IMR-90 (cell line): ENCODE measurements around the gene EIF3I. TPM values are rescaled to one million over a fixed set of nuclear protein-coding genes. Genes with fewer than 3 reads are reported as not detected.
A peak's percentile ranks its signal among the peaks of the same experiment; 100 is the strongest.

Experiments used
- ATAC-seq: fragments of 200-7000 bp; cut with Tn5 transposase; 2 replicates; pipeline ENCODE4 v1.9.1; 2020; ENCODE audit warnings: low read depth, mild to moderate bottlenecking, moderate library complexity
- BruUV-seq: library from RNA; stranded (reverse); fragments of 400-500 nt; replicated peaks from 2 replicates; lab custom pipeline; 2021; lab: Mats Ljungman, UMichigan
- CTCF ChIA-PET: fragments of 300-600 bp; formaldehyde crosslinking; extraction: SDS; loops from one replicate; lab custom pipeline; 2021; ENCODE audit warnings: antibody characterized with exemption; lab: Yijun Ruan, JAX
- POLR2A ChIA-PET: fragments of 300-600 bp; sonication (Branson Sonifier 250); formaldehyde crosslinking; loops from one replicate; lab custom pipeline; 2022; ENCODE audit warnings: antibody characterized with exemption; ENCODE audit not compliant: unreplicated experiment; lab: Charles Lee
- DNase-seq: peaks from one replicate; pipeline ENCODE4 v3.0.0; 2013
- H2AFZ ChIP-seq: replicated peaks from 2 replicates; pipeline ENCODE3; 2013; ENCODE audit warnings: low read length, mild to moderate bottlenecking; ENCODE audit not compliant: poor library complexity
- H2AK5ac ChIP-seq: 2 replicates; pipeline ENCODE4 v1.6.1; 2013; ENCODE audit warnings: low read depth, low read length, inconsistent platforms
- H2AK9ac ChIP-seq: replicated peaks from 2 replicates; pipeline ENCODE3; 2013; ENCODE audit warnings: mild to moderate bottlenecking, low read depth, low read length, moderate library complexity; ENCODE audit not compliant: poor library complexity
- H2BK120ac ChIP-seq: 2 replicates; pipeline ENCODE4 v1.6.1; 2013; ENCODE audit warnings: low read depth, low read length, inconsistent platforms
- H2BK15ac ChIP-seq: 3 replicates; pipeline ENCODE4 v1.6.1; 2013; ENCODE audit warnings: low read depth, low read length, inconsistent platforms
- H2BK20ac ChIP-seq: 2 replicates; pipeline ENCODE4 v1.6.1; 2013; ENCODE audit warnings: low read depth, mild to moderate bottlenecking, inconsistent platforms, low read length, moderate library complexity
- H2BK5ac ChIP-seq: 2 replicates; pipeline ENCODE4 v1.6.1; 2013; ENCODE audit warnings: mild to moderate bottlenecking, low read depth, low read length, inconsistent platforms; ENCODE audit not compliant: poor library complexity, severe bottlenecking
- H3K14ac ChIP-seq: replicated peaks from 2 replicates; pipeline ENCODE4 v1.6.1; 2013; ENCODE audit warnings: low read depth, low read length, inconsistent platforms
- H3K18ac ChIP-seq: 2 replicates; pipeline ENCODE4 v1.6.1; 2013; ENCODE audit warnings: low read depth, low read length, control low read depth
- H3K23ac ChIP-seq: 2 replicates; pipeline ENCODE4 v1.6.1; 2013; ENCODE audit warnings: low read depth, low read length, inconsistent platforms
- H3K27ac ChIP-seq: 2 replicates; pipeline ENCODE4 v1.5.1; 2013; ENCODE audit warnings: mild to moderate bottlenecking, control low read depth, low read length; ENCODE audit not compliant: insufficient read depth
- H3K27me3 ChIP-seq: 2 replicates; pipeline ENCODE4 v1.6.1; 2013; ENCODE audit warnings: low read length; ENCODE audit not compliant: control insufficient read depth, insufficient read depth
- H3K36me3 ChIP-seq: 2 replicates; pipeline ENCODE4 v1.6.1; 2013; ENCODE audit warnings: low read length, mixed read lengths; ENCODE audit not compliant: control insufficient read depth, insufficient read depth
- H3K4ac ChIP-seq: 2 replicates; pipeline ENCODE4 v1.6.1; 2013; ENCODE audit warnings: low read depth, low read length, inconsistent platforms
- H3K4me1 ChIP-seq: 2 replicates; pipeline ENCODE4 v1.6.1; 2013; ENCODE audit warnings: low read length, mixed read lengths; ENCODE audit not compliant: control insufficient read depth, insufficient read depth
- H3K4me2 ChIP-seq: 2 replicates; pipeline ENCODE4 v1.6.1; 2013; ENCODE audit warnings: low read depth, mild to moderate bottlenecking, control low read depth, low read length, moderate library complexity
- H3K4me3 ChIP-seq: 2 replicates; pipeline ENCODE4 v1.5.1; 2013; ENCODE audit warnings: low read depth, mild to moderate bottlenecking, control low read depth, low read length, moderate library complexity; ENCODE audit not compliant: insufficient read depth
- H3K56ac ChIP-seq: 2 replicates; pipeline ENCODE4 v1.6.1; 2013; ENCODE audit warnings: low read length, inconsistent platforms; ENCODE audit not compliant: insufficient read depth; ENCODE audit errors: extremely low read depth
- H3K79me1 ChIP-seq, 2 experiments: 2 replicates each; pipeline ENCODE4 v1.6.1; 2013; ENCODE audit warnings: low read length in 2 of 2, inconsistent platforms in 1 of 2, low read depth in 1 of 2
- H3K9ac ChIP-seq: 2 replicates; pipeline ENCODE4 v1.6.1; 2013; ENCODE audit warnings: low read depth, low read length, control low read depth
- H3K9me1 ChIP-seq: 2 replicates; pipeline ENCODE4 v1.6.1; 2013; ENCODE audit warnings: low read length, inconsistent platforms; ENCODE audit not compliant: insufficient read depth
- H3K9me3 ChIP-seq: 2 replicates; pipeline ENCODE4 v1.6.1; 2013; ENCODE audit warnings: low read length; ENCODE audit not compliant: control insufficient read depth, insufficient read depth
- H4K20me1 ChIP-seq: 2 replicates; pipeline ENCODE4 v1.6.1; 2013; ENCODE audit warnings: low read length, inconsistent platforms; ENCODE audit not compliant: insufficient read depth
- H4K5ac ChIP-seq: 2 replicates; pipeline ENCODE4 v1.6.1; 2013; ENCODE audit warnings: mild to moderate bottlenecking, low read depth, low read length, control low read depth
- H4K8ac ChIP-seq, 2 experiments: 2 replicates each; pipeline ENCODE4 v1.6.1; 2013; ENCODE audit warnings: low read depth in 2 of 2, low read length in 2 of 2, control low read depth in 1 of 2, inconsistent platforms in 1 of 2
- H4K91ac ChIP-seq: 2 replicates; pipeline ENCODE4 v1.6.1; 2013; ENCODE audit warnings: low read depth, low read length, inconsistent platforms; ENCODE audit not compliant: insufficient read depth
- BHLHE40 ChIP-seq: fragments of 150-350 bp; IDR thresholded peaks from 2 replicates; pipeline ENCODE4 v1.6.1; 2016; ENCODE audit warnings: mild to moderate bottlenecking, low read depth, low read length
- CEBPB ChIP-seq: IDR thresholded peaks from 2 replicates; pipeline ENCODE4 v1.6.1; 2012; ENCODE audit warnings: low read depth, low read length, improper control_type of control experiment
- CHD1 ChIP-seq: IDR thresholded peaks from 2 replicates; pipeline ENCODE4 v1.6.1; 2012; ENCODE audit warnings: low read depth, low read length, improper control_type of control experiment
- FOS ChIP-seq: fragments of 150-350 bp; IDR thresholded peaks from 2 replicates; pipeline ENCODE4 v1.6.1; 2016; ENCODE audit warnings: low read depth, low read length
- MAFK ChIP-seq: IDR thresholded peaks from 2 replicates; pipeline ENCODE4 v1.6.1; 2012; ENCODE audit warnings: low read depth, low read length, improper control_type of control experiment
- MAZ ChIP-seq: IDR thresholded peaks from 2 replicates; pipeline ENCODE4 v1.6.1; 2012; ENCODE audit warnings: low read depth, mild to moderate bottlenecking, low read length, improper control_type of control experiment, moderate library complexity, borderline replicate concordance
- NFE2L2 ChIP-seq: fragments of 150-350 bp; IDR thresholded peaks from 2 replicates; pipeline ENCODE4 v1.6.1; 2016; ENCODE audit warnings: low read depth, mild to moderate bottlenecking, low read length
- POLR2A ChIP-seq: IDR thresholded peaks from 2 replicates; pipeline ENCODE4 v1.6.1; 2012; ENCODE audit warnings: mild to moderate bottlenecking, low read depth, low read length
- RCOR1 ChIP-seq: IDR thresholded peaks from 2 replicates; pipeline ENCODE4 v1.6.1; 2012; ENCODE audit warnings: mild to moderate bottlenecking, low read length, improper control_type of control experiment; ENCODE audit not compliant: insufficient replicate concordance
- RFX5 ChIP-seq: IDR thresholded peaks from 2 replicates; pipeline ENCODE4 v1.8.0; 2012; ENCODE audit warnings: low read depth, mild to moderate bottlenecking, low read length, moderate library complexity
- SMC3 ChIP-seq: fragments of 150-350 bp; IDR thresholded peaks from 2 replicates; pipeline ENCODE4 v1.6.1; 2016; ENCODE audit warnings: low read depth, mild to moderate bottlenecking, antibody characterized with exemption, low read length, moderate library complexity
- WGBS, 2 experiments: methylation state at CpG; one replicate each; pipeline versions ENCODE4 v1.1.5 to v1.1.7; 2013; ENCODE audit warnings: missing lambda C conversion rate in 2 of 2; ENCODE audit not compliant: insufficient read length in 1 of 2; ENCODE audit errors: extremely low coverage in 2 of 2; 5-methylcytosine and 5-hydroxymethylcytosine counted together
- dilution Hi-C: fragments of 300-500 bp; cut with HindIII; formaldehyde crosslinking; loops from one replicate; pipeline ENCODE4 v1.14.3; 2018; ENCODE audit warnings: low sequenced_read_pairs; ENCODE audit not compliant: unreplicated experiment
- in situ Hi-C: fragments of 300-500 bp; cut with MboI; formaldehyde crosslinking; loops from 3 replicates; pipeline ENCODE4 v1.14.3; 2019; ENCODE audit warnings: low sequenced_read_pairs, inconsistent platforms, mixed read lengths
- intact Hi-C: fragments of 100-400 bp; cut with micrococcal nuclease; formaldehyde crosslinking; loops from 2 replicates; pipeline ENCODE4 v1.10.0; 2022
- polyA plus RNA-seq, 3 experiments: library from polyadenylated mRNA; depleted of rRNA; stranded (reverse); fragments of >200 nt; gene quantifications; 2 replicates each; pipeline ENCODE4 v1.2.3, GENCODE V29; 2012; ENCODE audit warnings: low replicate concordance in 1 of 3
- total RNA-seq: library from RNA; depleted of rRNA; stranded (reverse); fragments of >200 nt; gene quantifications from 2 replicates; pipeline ENCODE4 v1.2.3, GENCODE V29; 2012
- TF ChIP-seq, protein P1 (sequence below): fragments of 150-350 bp; IDR thresholded peaks from 2 replicates; pipeline ENCODE4 v1.6.1; 2017; ENCODE audit warnings: mild to moderate bottlenecking, antibody characterized with exemption, low read length, low read depth

The EIF3I gene
- total and polyA plus RNA-seq, 2 of the 4 experiments (the other 2 are of a cell fraction), result 469 to 716 TPM

DNA sequence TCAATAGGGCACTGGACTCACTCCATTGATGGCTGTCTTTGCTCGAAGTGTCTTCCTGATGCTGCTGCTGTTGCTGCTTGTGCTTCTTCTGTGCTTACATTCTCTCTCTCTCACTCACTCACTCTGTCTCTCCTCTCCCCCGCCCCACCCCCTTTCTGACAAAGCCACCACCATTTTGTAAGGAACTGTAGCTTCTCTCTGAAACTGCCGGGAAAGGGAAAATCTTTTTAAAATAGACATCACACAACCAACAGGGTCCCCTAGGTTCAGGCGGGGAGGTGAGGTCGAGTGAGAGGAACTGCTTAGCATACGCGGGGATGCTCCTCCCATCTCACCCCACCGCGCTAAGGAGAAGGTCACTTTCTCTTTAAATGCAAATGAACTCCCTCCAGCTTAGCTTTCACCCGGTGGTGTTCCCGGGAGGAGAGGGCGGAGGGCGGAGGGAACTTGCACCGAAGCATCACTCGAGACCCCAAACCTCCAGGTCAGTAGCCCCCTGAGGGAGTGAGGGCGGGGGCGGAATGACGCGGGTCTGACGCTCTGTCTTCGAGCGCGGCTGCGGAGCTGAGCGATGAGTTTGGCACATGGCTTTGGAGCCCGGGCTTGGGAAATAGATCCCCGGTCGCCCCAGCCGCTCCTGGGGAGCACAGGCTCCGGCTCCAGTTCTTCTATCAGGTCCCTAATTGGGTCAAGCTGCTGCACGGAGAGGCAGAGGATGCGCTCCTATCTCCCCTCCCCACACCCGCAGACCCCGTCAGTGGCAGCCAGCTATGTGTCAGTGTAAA is 21.8 kb upstream of the EIF3I start, which contains the start of gene CCDC28B (continued):
- TF ChIP-seq MAZ (peak; percentile 76), RFX5 (no peak), FOS (no peak)

DNA sequence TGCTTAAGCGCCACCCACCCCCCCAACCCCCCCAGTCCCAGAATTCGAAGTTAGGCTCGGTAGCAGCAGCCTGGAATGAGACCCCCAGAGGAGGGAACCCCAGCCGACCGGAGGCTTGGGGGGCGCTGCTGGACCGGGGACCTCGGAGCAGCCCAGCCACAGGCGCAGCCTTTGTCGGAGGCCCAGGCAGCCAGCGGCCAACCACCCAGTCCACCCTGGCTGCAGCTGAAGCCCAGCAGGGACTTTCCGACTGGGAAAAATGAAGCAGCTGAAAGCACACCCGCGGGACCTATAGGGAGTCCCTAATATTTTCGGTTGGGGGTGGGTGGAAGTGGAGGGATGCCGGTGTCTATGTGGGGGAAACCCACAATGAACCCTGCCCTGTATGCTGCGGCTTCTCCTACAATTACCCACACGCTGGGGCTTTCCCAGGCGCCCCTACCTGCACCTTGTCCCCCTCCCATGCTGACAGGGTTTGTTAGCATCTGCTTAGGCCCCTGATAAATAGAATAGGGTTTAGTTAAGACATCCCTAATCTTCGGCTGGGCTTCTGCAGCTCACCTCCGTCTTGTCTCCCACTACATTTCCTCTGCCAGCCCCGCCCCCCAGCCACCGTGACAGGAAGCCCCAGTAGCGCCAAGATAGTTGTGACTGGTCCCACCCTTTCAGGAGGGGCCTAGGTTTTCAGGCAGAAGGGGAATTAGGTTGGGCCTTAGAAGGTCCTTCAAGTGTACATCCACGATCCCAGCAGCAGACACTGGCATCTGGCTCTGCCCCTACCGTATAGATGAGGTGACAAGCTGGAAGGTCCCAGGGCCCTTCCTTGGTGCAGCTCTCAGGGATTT is 21.0 kb upstream of the EIF3I start:
- H4K5ac ChIP-seq, result peak overlapping the region; percentile 65
- H3K9me3 ChIP-seq, result no peaks in the 10 kb centered on the region
- ChIA-PET POLR2A (no interaction called here), CTCF (interaction anchor here (0.6 to 1.1 kb wide), 3 partner anchors 9 to 92 kb away, joined by 3 to 4 read pairs (median 3); no protein-coding TSS in a partner anchor)
- peak overlapping the region; percentile 75 for H3K14ac ChIP-seq
- intact Hi-C loops (no loop called here), dilution Hi-C loops (no loop called here), in situ Hi-C loops (no loop called here)
- DNase-seq (peak; percentile 67), ATAC-seq (peak; percentile 49)
- peak overlapping the region; percentile 84 for H4K91ac ChIP-seq
- H2AK5ac ChIP-seq, result peak overlapping the region; percentile 74
- no peak overlapping the region for H2BK20ac ChIP-seq
- peak overlapping the region; percentile 23; the same call in 1 of the 2 replicates for H2BK120ac ChIP-seq
- H2AK9ac ChIP-seq, result peak overlapping the region; percentile 90
- H3K56ac ChIP-seq, result 0 out of 2 replicates have a peak overlapping the region, but pooled peaks have one; percentile 91
- peak overlapping the region; percentile 63 for H3K4me3 ChIP-seq
- H3K79me1 ChIP-seq, result peaks cover 5 to 51% of the 10 kb centered on the region in 2 experiments
- H3K18ac ChIP-seq, result peak overlapping the region; percentile 40; the same call in 1 of the 2 replicates
- H2BK5ac ChIP-seq, result peak overlapping the region; percentile 80
- H3K23ac ChIP-seq, result peak overlapping the region; percentile 33
- H3K9me1 ChIP-seq, result peaks cover 14% of the 10 kb centered on the region; the same call in 1 of the 2 replicates
- peak overlapping the region; percentile 60 for H3K4me2 ChIP-seq
- peaks cover 22% of the 10 kb centered on the region for H3K36me3 ChIP-seq
- peak overlapping the region; percentile 78 for H3K27ac ChIP-seq
- 2% methylated on average over 7 of the region's 26 CpGs; no CpG with 5 or more reads in 1 of the 2 experiments for WGBS, 2 experiments
- no TSS peak for BruUV-seq
- peak overlapping the region; percentile 70 for H3K4ac ChIP-seq
- H2BK15ac ChIP-seq, result peak overlapping the region; percentile 19; the same call in 1 of the 3 replicates
- no peaks in the 10 kb centered on the region for H3K27me3 ChIP-seq
- H4K20me1 ChIP-seq, result no peaks in the 10 kb centered on the region
- H3K4me1 ChIP-seq, result peaks cover 30% of the 10 kb centered on the region
- peak overlapping the region; percentile 94 for H2AFZ ChIP-seq
- H4K8ac ChIP-seq, result peak overlapping the region; percentile 60 to 88
- peak overlapping the region; percentile 72 for H3K9ac ChIP-seq
- TF ChIP-seq SMC3, result no peak
- TF ChIP-seq RCOR1, result no peak
- TF ChIP-seq MAZ, result no peak
- no peak for TF ChIP-seq MAFK
- TF ChIP-seq, protein P1, sequence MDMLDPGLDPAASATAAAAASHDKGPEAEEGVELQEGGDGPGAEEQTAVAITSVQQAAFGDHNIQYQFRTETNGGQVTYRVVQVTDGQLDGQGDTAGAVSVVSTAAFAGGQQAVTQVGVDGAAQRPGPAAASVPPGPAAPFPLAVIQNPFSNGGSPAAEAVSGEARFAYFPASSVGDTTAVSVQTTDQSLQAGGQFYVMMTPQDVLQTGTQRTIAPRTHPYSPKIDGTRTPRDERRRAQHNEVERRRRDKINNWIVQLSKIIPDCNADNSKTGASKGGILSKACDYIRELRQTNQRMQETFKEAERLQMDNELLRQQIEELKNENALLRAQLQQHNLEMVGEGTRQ, result 0 out of 2 replicates have a peak, but pooled peaks have one; percentile 9
- peak; percentile 27; the same call in 1 of the 2 replicates for TF ChIP-seq POLR2A
- no peak for TF ChIP-seq CHD1
- no peak for TF ChIP-seq CEBPB
- no peak for TF ChIP-seq FOS
- no peak for TF ChIP-seq BHLHE40
- no peak for TF ChIP-seq NFE2L2
